GM19023 (cell line): ENCODE results near the gene ARID3A.

Experiments
- ATAC-seq: cut with Tn5 transposase; IDR thresholded peaks from one replicate; pipeline ENCODE4 v1.9.1; 2021; ENCODE audit warnings: mild to moderate bottlenecking, moderate library complexity; ENCODE audit not compliant: unreplicated experiment

The ARID3A gene

GRCh38 chr19:998064-998463 lies 72.2 kb downstream of the ARID3A start:
- no peak for ATAC-seq

GRCh38 chr19:999379-999719 lies 73.5 kb downstream of the ARID3A start:
- no peak for ATAC-seq

- ATAC-seq: no peak
Measured at GRCh38 chr19:1000095-1000494, 74.3 kb downstream of the ARID3A start, which contains the start of gene GRIN3B. TSS of gene GRIN3B (plus strand) at chr19:1000419. CDS start at chr19:1000438, 19 bp downstream.

GRCh38 chr19:1000591-1001537 lies 75.0 kb downstream of the ARID3A start:
- ATAC-seq: no peak

- no peak for ATAC-seq
Measured at GRCh38 chr19:1001538-1002166, 75.8 kb downstream of the ARID3A start.

- ATAC-seq: no peak
Measured at GRCh38 chr19:1002600-1002999, 76.8 kb downstream of the ARID3A start.

GRCh38 chr19:1003283-1003682 lies 77.4 kb downstream of the ARID3A start:
- no peak for ATAC-seq

GRCh38 chr19:1004204-1004802 lies 78.5 kb downstream of the ARID3A start:
- no peak for ATAC-seq

- no peak for ATAC-seq
Measured at GRCh38 chr19:1004803-1005664, 79.2 kb downstream of the ARID3A start.

GRCh38 chr19:1006711-1007398 lies 81.0 kb downstream of the ARID3A start:
- no peak for ATAC-seq

- ATAC-seq: no peak
Measured at GRCh38 chr19:1007399-1008251, 81.8 kb downstream of the ARID3A start.

GRCh38 chr19:1008268-1009040 lies 82.6 kb downstream of the ARID3A start:
- no peak for ATAC-seq

- no peak for ATAC-seq
Measured at GRCh38 chr19:1009041-1009980, 83.5 kb downstream of the ARID3A start.

- no peak for ATAC-seq
Measured at GRCh38 chr19:1009981-1010538, 84.2 kb downstream of the ARID3A start.

GRCh38 chr19:1010586-1011510 lies 85.0 kb downstream of the ARID3A start:
- ATAC-seq: no peak

- ATAC-seq: no peak
Measured at GRCh38 chr19:1011831-1012333, 86.0 kb downstream of the ARID3A start.
